Spinal cord (tissue), 10 donors: Measurements from ENCODE around the gene N4BP2. TPM values are rescaled to one million over a fixed set of nuclear protein-coding genes. Genes with fewer than 3 reads are reported as not detected.
A peak's percentile ranks its signal among the peaks of the same experiment; 100 is the strongest.
"Not testable (repeated sequence)": the region's sequence is repeated elsewhere in the genome, so short reads cannot be mapped to it uniquely, and the experiment has no call there.

Experiments used
- DNase-seq, 6 donors: peaks; one replicate each; pipeline versions ENCODE4 v3.0.0 to v3.0.0-alpha.2; 2013 to 2015; ENCODE audit warnings: low spot score in 6 of 6, low read depth in 4 of 6
- H3K27ac ChIP-seq: one replicate; pipeline ENCODE4 v1.5.1; 2013; ENCODE audit warnings: low read depth, low read length, control low read depth
- H3K27me3 ChIP-seq: one replicate; pipeline ENCODE4 v1.6.1; 2013; ENCODE audit warnings: low read length; ENCODE audit not compliant: control insufficient read depth, insufficient read depth
- H3K36me3 ChIP-seq: one replicate; pipeline ENCODE4 v1.6.1; 2013; ENCODE audit warnings: low read length; ENCODE audit not compliant: control insufficient read depth, insufficient read depth
- H3K4me1 ChIP-seq: one replicate; pipeline ENCODE4 v1.6.1; 2013; ENCODE audit warnings: low read length; ENCODE audit not compliant: control insufficient read depth, insufficient read depth
- H3K4me3 ChIP-seq: one replicate; pipeline ENCODE4 v1.5.1; 2013; ENCODE audit warnings: low read depth, low read length, control low read depth
- H3K9me3 ChIP-seq: one replicate; pipeline ENCODE4 v1.6.1; 2013; ENCODE audit warnings: low read length; ENCODE audit not compliant: control insufficient read depth, insufficient read depth
- WGBS: methylation state at CpG from one replicate; pipeline ENCODE4 v1.1.5; 2013; ENCODE audit warnings: missing lambda C conversion rate; ENCODE audit not compliant: insufficient coverage; 5-methylcytosine and 5-hydroxymethylcytosine counted together
- polyA plus RNA-seq, 2 donors: library from polyadenylated mRNA; unstranded; fragments of 120-200 nt; gene quantifications; one replicate each; pipeline ENCODE4 v1.2.1, GENCODE V29; 2013; ENCODE audit not compliant: insufficient read length in 2 of 2
- total RNA-seq, 2 donors: library from RNA; depleted of rRNA in 1 of 2; stranded (reverse); fragments of 120-200 nt in 1 of 2; fragments of >200 nt in 1 of 2; gene quantifications; one replicate each; pipeline versions ENCODE4 v1.2.3 to v1.2.4, GENCODE V29; 2013 to 2014
- donor health status: healthy.

N4BP2 gene
- total and polyA plus RNA-seq, 4 donors = 9.1 to 52.2 (median 19.6) TPM

GRCh38 chr4:40143926-40144508 is 87.4 kb downstream of the N4BP2 start:
- WGBS = 100% methylated on average over 3 of the region's 6 CpGs
- DNase-seq = no peak
- no peak overlapping the region for H3K27ac ChIP-seq
- H3K9me3 ChIP-seq = no peaks in the 10 kb centered on the region
- H3K4me3 ChIP-seq = no peak overlapping the region
- peaks cover 22% of the 10 kb centered on the region for H3K36me3 ChIP-seq
- H3K4me1 ChIP-seq = no peaks in the 10 kb centered on the region
- H3K27me3 ChIP-seq = no peaks in the 10 kb centered on the region

- WGBS = no CpG with 5 or more reads among the region's 2 CpGs
- DNase-seq = no peak
- Histone ChIP-seq H3K27ac (no peak overlapping the region), H3K4me3 (no peak overlapping the region), H3K4me1 (no peaks in the 10 kb centered on the region), H3K9me3 (no peaks in the 10 kb centered on the region), H3K36me3 (peaks cover 22% of the 10 kb centered on the region), H3K27me3 (no peaks in the 10 kb centered on the region)
These were observed 88.1 kb downstream of the N4BP2 start for GRCh38 chr4:40144716-40145115.

- not testable (repeated sequence) for H3K27ac ChIP-seq, DNase-seq
These were observed 90.8 kb downstream of the N4BP2 start for GRCh38 chr4:40147490-40147889.

DNA sequence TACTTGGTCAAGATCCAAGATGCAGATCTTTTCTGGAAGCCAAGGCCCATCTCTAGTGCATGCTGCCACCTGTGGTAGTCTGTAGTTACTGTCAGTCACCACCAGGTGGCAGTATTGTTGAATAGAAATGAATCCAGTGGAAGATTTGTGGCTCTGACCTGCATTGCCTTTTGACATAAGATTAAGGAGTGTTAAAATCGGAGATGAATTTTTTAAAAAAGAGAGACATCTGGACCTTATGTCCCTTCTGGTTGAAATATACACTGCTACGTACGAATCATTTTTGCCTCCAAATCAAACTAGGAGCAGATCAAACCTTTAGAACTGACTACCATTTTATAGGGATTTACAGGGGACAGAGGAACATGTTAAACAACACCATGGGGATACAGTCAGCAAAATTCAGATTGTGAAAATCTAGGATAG is 93.3 kb downstream of the N4BP2 start:
- WGBS = no CpG with 5 or more reads among the region's 3 CpGs

More at GRCh38 chr4:40147490-40147889, 90.8 kb downstream of the N4BP2 start:
- H3K4me1 ChIP-seq, H3K27me3 ChIP-seq, H3K9me3 ChIP-seq, H3K4me3 ChIP-seq: not testable (repeated sequence)
- H3K36me3 ChIP-seq = peaks cover 15% of the 10 kb centered on the region
- no CpG with 5 or more reads among the region's 31 CpGs for WGBS

GRCh38 chr4:40150932-40151331 is 94.3 kb downstream of the N4BP2 start:
- Histone ChIP-seq H3K27ac (no peak overlapping the region), H3K36me3 (peaks cover 5% of the 10 kb centered on the region), H3K27me3 (no peaks in the 10 kb centered on the region), H3K4me3 (no peak overlapping the region), H3K4me1 (no peaks in the 10 kb centered on the region), H3K9me3 (no peaks in the 10 kb centered on the region)
- no peak for DNase-seq
- 86% methylated on average over 1 of the region's 3 CpGs for WGBS

More for the DNA sequence above, 93.3 kb downstream of the N4BP2 start:
- H3K4me1 ChIP-seq = no peaks in the 10 kb centered on the region
- no peak overlapping the region for H3K4me3 ChIP-seq
- no peak overlapping the region for H3K27ac ChIP-seq
- no peaks in the 10 kb centered on the region for H3K27me3 ChIP-seq
- H3K9me3 ChIP-seq = no peaks in the 10 kb centered on the region
- H3K36me3 ChIP-seq = peaks cover 8% of the 10 kb centered on the region
- peak in 5 of 6 donors; percentile 4 to 64 (median 15) for DNase-seq

GRCh38 chr4:40152637-40153036 is 96.0 kb downstream of the N4BP2 start:
- WGBS = no CpG with 5 or more reads among the region's 4 CpGs

GRCh38 chr4:40157436-40157835 is 100.8 kb downstream of the N4BP2 start:
- H3K4me3 ChIP-seq = no peak overlapping the region
- DNase-seq = no peak
- no peaks in the 10 kb centered on the region for H3K4me1 ChIP-seq
- H3K27me3 ChIP-seq = no peaks in the 10 kb centered on the region
- no peaks in the 10 kb centered on the region for H3K9me3 ChIP-seq
- H3K27ac ChIP-seq = no peak overlapping the region
- WGBS = 100% methylated on average over 3 of the region's 4 CpGs
- H3K36me3 ChIP-seq = no peaks in the 10 kb centered on the region

More at GRCh38 chr4:40152637-40153036, 96.0 kb downstream of the N4BP2 start:
- Histone ChIP-seq H3K27ac (no peak overlapping the region), H3K4me1 (no peaks in the 10 kb centered on the region), H3K4me3 (no peak overlapping the region), H3K27me3 (no peaks in the 10 kb centered on the region), H3K36me3 (peaks cover 5% of the 10 kb centered on the region), H3K9me3 (no peaks in the 10 kb centered on the region)
- no peak for DNase-seq

- no peaks in the 10 kb centered on the region for H3K36me3 ChIP-seq
- no peaks in the 10 kb centered on the region for H3K27me3 ChIP-seq
- no peak overlapping the region for H3K4me3 ChIP-seq
- 95% methylated on average over 3 of the region's 9 CpGs for WGBS
- no peak for DNase-seq
- no peak overlapping the region for H3K27ac ChIP-seq
- H3K9me3 ChIP-seq = no peaks in the 10 kb centered on the region
- no peaks in the 10 kb centered on the region for H3K4me1 ChIP-seq
These were observed 103.6 kb downstream of the N4BP2 start for GRCh38 chr4:40160258-40160657.

DNA sequence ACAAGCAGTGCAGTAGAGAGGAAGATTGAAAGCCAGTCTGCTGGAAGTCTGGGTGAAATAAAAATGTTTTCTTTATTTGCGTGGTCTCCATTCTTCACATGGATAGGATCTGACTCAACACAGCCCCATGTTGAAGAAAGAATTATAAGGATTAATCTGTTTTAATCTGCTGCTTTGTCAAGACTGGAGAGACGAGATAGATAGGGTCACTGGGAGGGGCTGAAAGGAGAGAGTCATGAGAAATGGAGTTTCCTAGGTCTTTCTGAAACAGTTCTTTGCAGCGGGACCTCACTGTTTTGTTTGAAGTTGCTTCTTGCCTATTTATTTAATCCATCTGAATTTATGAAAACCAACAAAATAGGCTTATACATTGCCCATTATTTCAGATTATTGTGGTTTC is 107.8 kb downstream of the N4BP2 start:
- Histone ChIP-seq H3K4me1 (no peaks in the 10 kb centered on the region), H3K36me3 (no peaks in the 10 kb centered on the region), H3K9me3 (peaks cover 4% of the 10 kb centered on the region), H3K27me3 (no peaks in the 10 kb centered on the region), H3K27ac (no peak overlapping the region), H3K4me3 (no peak overlapping the region)
- 73% methylated on average over 1 of the region's 3 CpGs for WGBS
- DNase-seq = no peak

- peaks cover 4% of the 10 kb centered on the region for H3K9me3 ChIP-seq
- H3K4me1 ChIP-seq = no peaks in the 10 kb centered on the region
- no peaks in the 10 kb centered on the region for H3K36me3 ChIP-seq
- WGBS = no CpG with 5 or more reads among the region's 1 CpG
- H3K27ac ChIP-seq = no peak overlapping the region
- no peaks in the 10 kb centered on the region for H3K27me3 ChIP-seq
- H3K4me3 ChIP-seq = no peak overlapping the region
- no peak for DNase-seq
These were observed 109.3 kb downstream of the N4BP2 start for GRCh38 chr4:40165916-40166315.
